ENCODE data around the gene ARRDC5. TPM values are rescaled to one million over a fixed set of nuclear protein-coding genes. Genes with fewer than 3 reads are reported as not detected.

The ARRDC5 gene
- total RNA-seq, 2 donors from 2014 or later, result not detected

DNA sequence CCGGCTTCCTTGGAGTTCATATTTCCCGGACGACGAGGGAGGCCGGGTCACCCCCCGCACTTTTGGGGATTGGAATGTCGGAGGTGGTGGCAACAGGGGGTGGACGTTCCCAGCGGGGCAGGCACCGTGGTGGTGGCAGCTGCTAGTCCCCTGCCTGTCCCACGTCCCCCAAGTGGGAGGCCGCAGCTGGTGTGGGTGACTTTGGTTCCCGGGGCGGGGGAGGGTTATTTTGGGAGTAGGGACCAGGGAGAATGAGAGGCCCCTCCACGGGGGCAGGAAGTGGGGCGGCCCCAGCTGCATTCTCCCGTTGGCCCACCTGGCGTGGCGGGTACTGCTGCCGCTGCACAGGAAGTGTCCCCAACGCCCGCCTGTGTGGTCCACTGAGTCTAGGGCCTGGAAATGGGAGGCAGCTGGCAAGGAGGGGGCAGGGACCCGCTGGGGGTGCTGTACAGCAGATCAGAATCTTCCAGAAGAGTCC is 24.2 kb downstream of the ARRDC5 start:
- H3K4me3 ChIP-seq, result no peak overlapping the region
- ATAC-seq (no peak), DNase-seq (peak in 1 of 4 donors; percentile 19)
- H3K27me3 ChIP-seq, result no peaks in the 10 kb centered on the region
- H3K9me3 ChIP-seq, result no peaks in the 10 kb centered on the region
- H3K4me1 ChIP-seq, result peaks cover 15% of the 10 kb centered on the region
- no peaks in the 10 kb centered on the region for H3K36me3 ChIP-seq (replicated peaks in 1 of 2; ENCODE audit: insufficient read depth in 1 of 2, low read depth in 2 of 2)
- WGBS, 2 donors, result 30 to 51% methylated on average over 13 of the region's 23 CpGs
- intact Hi-C loops (cut with DNase I), result no loop called here
- peak overlapping the region in 3 of 4 donors; percentile 41 to 66 (median 60) for H3K27ac ChIP-seq
- TF ChIP-seq, protein P1, sequence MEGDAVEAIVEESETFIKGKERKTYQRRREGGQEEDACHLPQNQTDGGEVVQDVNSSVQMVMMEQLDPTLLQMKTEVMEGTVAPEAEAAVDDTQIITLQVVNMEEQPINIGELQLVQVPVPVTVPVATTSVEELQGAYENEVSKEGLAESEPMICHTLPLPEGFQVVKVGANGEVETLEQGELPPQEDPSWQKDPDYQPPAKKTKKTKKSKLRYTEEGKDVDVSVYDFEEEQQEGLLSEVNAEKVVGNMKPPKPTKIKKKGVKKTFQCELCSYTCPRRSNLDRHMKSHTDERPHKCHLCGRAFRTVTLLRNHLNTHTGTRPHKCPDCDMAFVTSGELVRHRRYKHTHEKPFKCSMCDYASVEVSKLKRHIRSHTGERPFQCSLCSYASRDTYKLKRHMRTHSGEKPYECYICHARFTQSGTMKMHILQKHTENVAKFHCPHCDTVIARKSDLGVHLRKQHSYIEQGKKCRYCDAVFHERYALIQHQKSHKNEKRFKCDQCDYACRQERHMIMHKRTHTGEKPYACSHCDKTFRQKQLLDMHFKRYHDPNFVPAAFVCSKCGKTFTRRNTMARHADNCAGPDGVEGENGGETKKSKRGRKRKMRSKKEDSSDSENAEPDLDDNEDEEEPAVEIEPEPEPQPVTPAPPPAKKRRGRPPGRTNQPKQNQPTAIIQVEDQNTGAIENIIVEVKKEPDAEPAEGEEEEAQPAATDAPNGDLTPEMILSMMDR (IDR thresholded peaks at IDR 0.05), result no peak
- TF ChIP-seq POLR2A (IDR thresholded peaks at IDR 0.05), result no peak

- Histone ChIP-seq H3K4me3 (no peak overlapping the region), H3K27ac (peak overlapping the region in 3 of 4 donors; percentile 41 to 66 (median 60)), H3K4me1 (peaks cover 15% of the 10 kb centered on the region), H3K9me3 (no peaks in the 10 kb centered on the region), H3K36me3 (replicated peaks in 1 of 2; ENCODE audit: insufficient read depth in 1 of 2, low read depth in 2 of 2) (no peaks in the 10 kb centered on the region), H3K27me3 (no peaks in the 10 kb centered on the region)
- ATAC-seq (peak; percentile 84), DNase-seq (peak in 3 of 4 donors; percentile 31 to 38 (median 32))
- TF ChIP-seq, protein P1 (IDR thresholded peaks at IDR 0.05), result no peak
- TF ChIP-seq POLR2A (IDR thresholded peaks at IDR 0.05), result no peak
- intact Hi-C loops (cut with DNase I), result no loop called here
- WGBS, 2 donors, result 20 to 49% methylated on average over 1 to 24 of the region's 30 CpGs
These were observed 24.8 kb downstream of the ARRDC5 start for GRCh38 chr19:4877753-4878490.

DNA sequence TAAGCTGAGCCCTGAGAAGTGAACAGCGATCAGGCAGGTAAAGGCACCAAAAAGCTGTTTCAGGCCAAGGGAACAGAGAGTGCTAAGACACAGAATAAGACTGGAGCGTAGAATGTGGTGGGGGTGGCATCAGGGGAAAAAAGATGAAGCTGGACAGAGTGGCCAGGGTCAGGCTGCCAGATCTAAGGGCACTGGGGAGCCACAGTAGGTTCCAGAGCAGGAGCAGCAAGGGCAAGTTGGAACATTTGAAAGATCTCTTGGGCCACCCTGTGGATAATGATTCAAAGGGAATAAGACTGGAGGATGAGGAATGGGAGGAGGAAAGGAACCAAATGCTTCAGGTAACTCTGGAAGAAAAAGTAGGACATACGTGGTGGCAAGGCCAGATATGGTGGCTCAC is 28.8 kb downstream of the ARRDC5 start:
- WGBS, 2 donors, result 85 to 86% methylated on average over 3 of the region's 3 CpGs
- no peak overlapping the region for H3K4me3 ChIP-seq
- no peaks in the 10 kb centered on the region for H3K9me3 ChIP-seq
- H3K27ac ChIP-seq, result no peak overlapping the region
- peaks cover 15% of the 10 kb centered on the region for H3K4me1 ChIP-seq
- H3K36me3 ChIP-seq (replicated peaks in 1 of 2; ENCODE audit: insufficient read depth in 1 of 2, low read depth in 2 of 2), result no peaks in the 10 kb centered on the region
- no peak for TF ChIP-seq POLR2A (IDR thresholded peaks at IDR 0.05)
- TF ChIP-seq, protein P1 (IDR thresholded peaks at IDR 0.05), result no peak
- DNase-seq (no peak), ATAC-seq (no peak)
- no peaks in the 10 kb centered on the region for H3K27me3 ChIP-seq
- intact Hi-C loops (cut with DNase I), result loop anchor here (5.0 kb wide), 2 partner anchors 33 to 158 kb away; partner anchors contain the start of gene UHRF1

DNA sequence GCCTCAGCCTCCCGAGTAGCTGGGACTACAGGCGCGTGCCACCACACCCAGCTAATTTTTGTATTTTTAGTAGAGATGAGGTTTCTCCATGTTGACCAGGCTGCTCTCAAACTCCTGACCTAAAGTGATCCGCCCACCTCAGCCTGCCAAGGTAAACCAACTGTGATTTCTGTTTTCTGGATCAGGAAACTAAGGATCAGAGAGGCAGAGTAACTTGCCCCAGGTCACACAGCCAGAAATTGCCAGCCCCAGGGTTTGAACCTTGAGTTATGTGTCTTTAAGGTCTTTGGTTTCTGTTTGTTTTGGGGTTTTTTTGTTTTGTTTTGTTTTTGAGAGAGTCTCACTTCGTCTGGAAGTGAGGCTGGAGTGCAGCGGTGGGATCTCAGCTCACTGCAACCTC is 31.0 kb downstream of the ARRDC5 start:
- ATAC-seq, result no peak
- Histone ChIP-seq H3K4me3 (no peak overlapping the region), H3K36me3 (replicated peaks in 1 of 2; ENCODE audit: insufficient read depth in 1 of 2, low read depth in 2 of 2) (no peaks in the 10 kb centered on the region), H3K27ac (no peak overlapping the region), H3K4me1 (peaks cover 4% of the 10 kb centered on the region), H3K9me3 (no peaks in the 10 kb centered on the region), H3K27me3 (no peaks in the 10 kb centered on the region)
- intact Hi-C loops (cut with DNase I), result loop anchor here (5.0 kb wide), 2 partner anchors 36 to 161 kb away; partner anchors contain the start of gene UHRF1
- DNase-seq, result no peak
- 67 to 83% methylated on average over 6 of the region's 6 CpGs for WGBS, 2 donors
- TF ChIP-seq, protein P1 (IDR thresholded peaks at IDR 0.05), result no peak
- no peak for TF ChIP-seq POLR2A (IDR thresholded peaks at IDR 0.05)

All from body of pancreas (tissue), 4 donors.